Activated CD4-positive, alpha-beta memory T cell treated with anti-CD3 and anti-CD28 coated beads for 36 hours (primary cell): ENCODE measurements around the gene C2CD2. TPM values are rescaled to one million over a fixed set of nuclear protein-coding genes. Genes with fewer than 3 reads are reported as not detected.
A peak's percentile ranks its signal among the peaks of the same experiment; 100 is the strongest.

Source experiments
- CTCF ChIA-PET: fragments of 350-600 bp; sonication (Branson Sonifier 250); formaldehyde crosslinking; loops from one replicate; lab custom pipeline; 2021; ENCODE audit warnings: antibody characterized with exemption, inconsistent platforms; lab: Charles Lee
- POLR2A ChIA-PET: fragments of 350-600 bp; sonication (Branson Sonifier 250); formaldehyde crosslinking; loops from one replicate; lab custom pipeline; 2021; ENCODE audit warnings: antibody characterized with exemption; lab: Charles Lee
- DNase-seq: peaks from one replicate; pipeline ENCODE4 v3.0.0-alpha.2; 2020
- H3K27ac Mint-ChIP-seq: one replicate; pipeline ENCODE4 v1.8.0; 2021; ENCODE audit warnings: mixed read lengths
- H3K27me3 Mint-ChIP-seq: one replicate; pipeline ENCODE4 v1.8.0; 2021; ENCODE audit warnings: mixed read lengths
- H3K36me3 Mint-ChIP-seq: one replicate; pipeline ENCODE4 v1.8.0; 2021; ENCODE audit warnings: mixed read lengths
- H3K4me1 Mint-ChIP-seq: one replicate; pipeline ENCODE4 v1.8.0; 2021; ENCODE audit warnings: low read depth, mixed read lengths
- H3K4me3 Mint-ChIP-seq: one replicate; pipeline ENCODE4 v1.8.0; 2021; ENCODE audit warnings: mild to moderate bottlenecking, mixed read lengths
- H3K9me3 Mint-ChIP-seq: one replicate; pipeline ENCODE4 v1.8.0; 2021; ENCODE audit warnings: mixed read lengths
- intact Hi-C: fragments of 100-400 bp; cut with micrococcal nuclease; formaldehyde crosslinking; loops from one replicate; pipeline ENCODE4 v1.15.1; 2023
- total RNA-seq, 2 experiments: library from RNA; stranded (reverse); gene quantifications; one replicate each; pipeline ENCODE4 v1.2.3, GENCODE V29; 2021

The C2CD2 gene
- total RNA-seq, 2 experiments from 2014 or later = 3.8 to 7.5 TPM

GRCh38 chr21:41887667-41888066, 66.2 kb downstream of the C2CD2 start:
- no peaks in the 10 kb centered on the region for H3K27me3 Mint-ChIP-seq
- CTCF ChIA-PET = no interaction called here
- POLR2A ChIA-PET = no interaction called here

DNA sequence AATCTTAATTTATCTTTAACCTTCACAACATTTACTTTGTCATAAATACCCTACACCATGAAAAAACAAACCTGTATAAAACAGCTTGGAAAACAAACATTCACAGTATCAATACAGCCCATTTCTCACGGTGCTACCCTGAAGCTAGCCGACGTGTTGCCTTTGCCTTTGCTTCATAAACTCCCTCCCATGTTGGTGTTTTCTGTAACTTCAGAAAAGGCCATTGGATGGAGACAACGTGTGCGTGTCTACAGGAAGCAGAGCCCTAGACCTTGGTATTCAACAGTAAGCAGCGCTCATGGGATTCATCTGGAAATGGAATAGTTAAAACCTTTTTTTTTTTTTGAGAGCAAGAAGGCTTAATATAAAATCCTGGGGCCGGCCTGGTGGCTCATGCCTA, 67.5 kb downstream of the C2CD2 start:
- no peaks in the 10 kb centered on the region for H3K36me3 Mint-ChIP-seq
- intact Hi-C loops = no loop called here
- H3K4me1 Mint-ChIP-seq = no peaks in the 10 kb centered on the region
- H3K9me3 Mint-ChIP-seq = no peaks in the 10 kb centered on the region
- CTCF ChIA-PET = interaction anchor here (1.1 kb wide), 1 partner anchor 231 kb away, joined by 4 read pairs; no protein-coding TSS in a partner anchor
- no peak overlapping the region for H3K4me3 Mint-ChIP-seq
- H3K27me3 Mint-ChIP-seq = no peaks in the 10 kb centered on the region
- no peak overlapping the region for H3K27ac Mint-ChIP-seq
- POLR2A ChIA-PET = no interaction called here
- DNase-seq = no peak

More at GRCh38 chr21:41887667-41888066, 66.2 kb downstream of the C2CD2 start:
- Mint-ChIP-seq H3K9me3 (no peaks in the 10 kb centered on the region), H3K4me1 (no peaks in the 10 kb centered on the region), H3K27ac (no peak overlapping the region), H3K36me3 (no peaks in the 10 kb centered on the region), H3K4me3 (no peak overlapping the region)
- no peak for DNase-seq
- intact Hi-C loops = no loop called here

GRCh38 chr21:41885341-41886024, 68.3 kb downstream of the C2CD2 start:
- no peak for DNase-seq
- intact Hi-C loops = no loop called here
- Mint-ChIP-seq H3K27ac (no peak overlapping the region), H3K27me3 (no peaks in the 10 kb centered on the region), H3K4me1 (no peaks in the 10 kb centered on the region), H3K36me3 (no peaks in the 10 kb centered on the region), H3K4me3 (no peak overlapping the region), H3K9me3 (no peaks in the 10 kb centered on the region)
- ChIA-PET POLR2A (no interaction called here), CTCF (interaction anchor here (0.7 to 1.1 kb wide), 2 partner anchors 222 to 232 kb away, joined by 3 to 4 read pairs; no protein-coding TSS in a partner anchor)

GRCh38 chr21:41884501-41885030, 69.3 kb downstream of the C2CD2 start:
- H3K27ac Mint-ChIP-seq = no peak overlapping the region
- CTCF ChIA-PET = interaction anchor here (1.9 kb wide), 1 partner anchor 223 kb away, joined by 5 read pairs; no protein-coding TSS in a partner anchor

DNA sequence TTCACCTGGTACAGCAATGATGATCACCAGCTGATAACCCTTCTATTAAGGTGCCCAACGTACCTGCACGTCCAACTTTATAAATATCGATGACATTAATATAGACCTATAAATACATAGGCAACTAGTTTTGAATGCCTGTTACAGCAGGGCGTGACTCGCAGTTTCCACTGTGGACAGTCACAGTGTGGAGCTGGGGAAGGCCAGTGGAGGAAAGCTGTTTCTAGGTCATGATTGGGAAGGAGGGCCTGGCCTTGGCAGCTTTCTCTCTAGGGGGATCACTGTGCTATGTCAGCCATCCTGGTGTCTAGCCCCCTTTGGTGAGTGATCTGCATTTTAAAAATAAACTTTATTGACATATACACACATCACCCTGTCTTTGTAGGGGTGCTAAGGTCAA, 70.2 kb downstream of the C2CD2 start:
- no peaks in the 10 kb centered on the region for H3K36me3 Mint-ChIP-seq
- no peak overlapping the region for H3K27ac Mint-ChIP-seq
- no peaks in the 10 kb centered on the region for H3K9me3 Mint-ChIP-seq
- H3K4me1 Mint-ChIP-seq = no peaks in the 10 kb centered on the region
- ChIA-PET POLR2A (no interaction called here), CTCF (interaction anchor here (1.9 kb wide), 1 partner anchor 224 kb away, joined by 5 read pairs; no protein-coding TSS in a partner anchor)
- H3K27me3 Mint-ChIP-seq = no peaks in the 10 kb centered on the region
- intact Hi-C loops = no loop called here
- no peak for DNase-seq
- no peak overlapping the region for H3K4me3 Mint-ChIP-seq

More at GRCh38 chr21:41884501-41885030, 69.3 kb downstream of the C2CD2 start:
- Mint-ChIP-seq H3K27me3 (no peaks in the 10 kb centered on the region), H3K9me3 (no peaks in the 10 kb centered on the region), H3K4me1 (no peaks in the 10 kb centered on the region), H3K4me3 (no peak overlapping the region), H3K36me3 (no peaks in the 10 kb centered on the region)
- intact Hi-C loops = no loop called here
- POLR2A ChIA-PET = no interaction called here
- no peak for DNase-seq

DNA sequence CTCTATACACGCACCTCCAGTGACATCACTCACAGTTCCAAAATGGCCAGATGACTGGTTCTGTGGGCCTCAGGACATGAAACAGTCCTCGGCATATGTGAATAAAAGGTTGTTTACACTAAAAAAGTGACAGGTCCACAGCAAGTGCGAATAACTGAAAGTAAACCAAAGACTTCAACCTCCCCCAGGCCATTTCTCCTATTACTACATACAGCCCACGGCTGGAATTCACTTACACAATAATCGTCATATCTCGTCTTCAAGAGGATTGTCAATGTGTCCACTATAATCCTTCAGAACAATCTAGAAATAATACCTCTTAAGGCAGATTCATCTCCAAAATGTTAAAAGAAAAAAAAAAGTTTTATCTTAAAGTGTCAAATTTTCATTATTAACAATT, 72.8 kb downstream of the C2CD2 start:
- ChIA-PET POLR2A (no interaction called here), CTCF (no interaction called here)
- Mint-ChIP-seq H3K4me1 (peaks cover 17% of the 10 kb centered on the region), H3K9me3 (no peaks in the 10 kb centered on the region), H3K4me3 (no peak overlapping the region), H3K36me3 (peaks cover 3% of the 10 kb centered on the region), H3K27ac (no peak overlapping the region), H3K27me3 (no peaks in the 10 kb centered on the region)
- intact Hi-C loops = no loop called here
- DNase-seq = no peak

DNA sequence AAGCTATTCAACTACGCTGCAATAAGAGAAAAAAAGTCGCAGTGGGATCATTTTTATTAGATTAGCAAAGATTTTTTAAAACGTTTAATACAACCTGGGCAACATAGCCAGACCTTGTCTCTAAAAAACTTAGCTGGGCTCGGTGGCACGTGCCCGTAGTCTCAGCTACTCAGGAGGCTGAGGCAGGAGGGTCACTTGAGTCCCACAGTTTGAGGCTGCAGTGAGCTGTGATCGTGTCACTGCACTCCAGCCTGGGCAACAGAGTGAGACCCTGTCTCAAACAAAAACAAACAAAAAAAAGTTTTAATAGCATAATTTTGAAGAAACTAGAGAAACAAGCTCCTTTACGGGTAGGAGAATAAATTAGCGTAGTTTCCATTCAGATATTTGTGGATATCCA, 73.7 kb downstream of the C2CD2 start:
- Mint-ChIP-seq H3K27me3 (no peaks in the 10 kb centered on the region), H3K9me3 (no peaks in the 10 kb centered on the region)

GRCh38 chr21:41879190-41879998, 74.4 kb downstream of the C2CD2 start, which contains the start of gene PRDM15:
PRDM15 (minus strand) TSS chr21:41879344; CDS start chr21:41860363, 18,981 bp downstream.
- peak within 1 kb of the TSS; percentile 85 for H3K4me3 Mint-ChIP-seq
- H3K27me3 Mint-ChIP-seq = no peaks in the 10 kb centered on the region
- ChIA-PET CTCF (interaction anchor here (1.0 to 1.8 kb wide), 3 partner anchors 45 to 228 kb away, joined by 3 to 6 read pairs (median 4); no protein-coding TSS in a partner anchor), POLR2A (interaction anchor here (0.7 to 2.2 kb wide), 11 partner anchors 9 to 546 kb away, joined by 3 to 8 read pairs (median 3); partner anchors contain the start of gene ZBTB21)
- H3K9me3 Mint-ChIP-seq = no peaks in the 10 kb centered on the region
- peak within 1 kb of the TSS; percentile 94 for H3K27ac Mint-ChIP-seq
- peak; percentile 88 for DNase-seq
- intact Hi-C loops = loop anchor here (1.0 to 5.0 kb wide), 4 partner anchors 22 to 228 kb away; no protein-coding TSS in a partner anchor
- H3K36me3 Mint-ChIP-seq = peaks cover 3% of the 10 kb centered on the region
- peaks cover 21% of the 10 kb centered on the region for H3K4me1 Mint-ChIP-seq

More for the DNA sequence above, 73.7 kb downstream of the C2CD2 start:
- intact Hi-C loops = no loop called here
- Mint-ChIP-seq H3K36me3 (peaks cover 3% of the 10 kb centered on the region), H3K27ac (no peak overlapping the region), H3K4me3 (peak overlapping the region; percentile 85), H3K4me1 (peaks cover 21% of the 10 kb centered on the region)
- POLR2A ChIA-PET = interaction anchor here (0.8 to 2.2 kb wide), 8 partner anchors 9 to 237 kb away, joined by 3 to 8 read pairs (median 4); partner anchors contain the start of gene ZBTB21
- CTCF ChIA-PET = interaction anchor here (0.9 to 1.8 kb wide), 3 partner anchors 122 to 597 kb away, joined by 3 to 6 read pairs (median 3); no protein-coding TSS in a partner anchor
- no peak for DNase-seq

- Mint-ChIP-seq H3K4me3 (no peak overlapping the region), H3K27me3 (no peaks in the 10 kb centered on the region), H3K27ac (no peak overlapping the region), H3K36me3 (peaks cover 3% of the 10 kb centered on the region), H3K9me3 (no peaks in the 10 kb centered on the region), H3K4me1 (peaks cover 23% of the 10 kb centered on the region)
- ChIA-PET CTCF (interaction anchor here (1.0 to 1.8 kb wide), 3 partner anchors 45 to 229 kb away, joined by 3 to 6 read pairs (median 4); no protein-coding TSS in a partner anchor), POLR2A (interaction anchor here (1.0 to 2.2 kb wide), 4 partner anchors 13 to 546 kb away, joined by 3 to 8 read pairs (median 4); partner anchors contain the start of gene ZBTB21)
- intact Hi-C loops = loop anchor here (1.0 to 5.0 kb wide), 4 partner anchors 22 to 228 kb away; no protein-coding TSS in a partner anchor
- peak; percentile 84 for DNase-seq
These were observed 75.0 kb downstream of the C2CD2 start for GRCh38 chr21:41878831-41879189.

GRCh38 chr21:41877901-41878830, 75.7 kb downstream of the C2CD2 start:
- Mint-ChIP-seq H3K4me1 (peaks cover 23% of the 10 kb centered on the region), H3K27me3 (no peaks in the 10 kb centered on the region), H3K27ac (peak overlapping the region; percentile 59), H3K4me3 (peak overlapping the region; percentile 78), H3K9me3 (no peaks in the 10 kb centered on the region), H3K36me3 (peaks cover 3% of the 10 kb centered on the region)
- DNase-seq = peak; percentile 36
- ChIA-PET CTCF (interaction anchor here (0.8 to 1.3 kb wide), 6 partner anchors 18 to 240 kb away, joined by 3 to 5 read pairs (median 3); no protein-coding TSS in a partner anchor), POLR2A (interaction anchor here (0.7 to 2.2 kb wide), 3 partner anchors 129 to 547 kb away, joined by 3 to 8 read pairs (median 4); partner anchors contain the start of gene ZBTB21)
- intact Hi-C loops = loop anchor here (2.0 to 5.0 kb wide), 3 partner anchors 125 to 229 kb away; no protein-coding TSS in a partner anchor
